Gastrocnemius medialis (tissue), 4 donors: ENCODE measurements around the gene PATJ.

ENCODE experiments used
- CTCF ChIP-seq, 5 experiments: fragments of 450-650 bp in 3 of 5; fragments of 200-600 bp in 2 of 5; sonication (generic) in 2 of 5; IDR thresholded peaks in 4 of 5; conservative IDR thresholded peaks in 1 of 5; 1 replicate in 4 of 5; 2 replicates in 1 of 5; pipeline ENCODE4 v1.5.1; 2016 to 2019; ENCODE audit warnings: antibody characterized with exemption in 5 of 5, mild to moderate bottlenecking in 3 of 5, moderate library complexity in 3 of 5
- POLR2A ChIP-seq, 2 donors: fragments of 450-650 bp; IDR thresholded peaks; one replicate each; pipeline ENCODE4 v1.6.1; 2017; ENCODE audit warnings: antibody characterized with exemption in 2 of 2, mild to moderate bottlenecking in 2 of 2, moderate library complexity in 2 of 2

GRCh38 chr1:61968869-61969268, 226.6 kb downstream of the PATJ start:
- TF ChIP-seq CTCF (IDR thresholded peaks at IDR 0.05 in 4 of 5, conservative IDR thresholded peaks at IDR 0.05 in 1 of 5) (no peak), POLR2A (IDR thresholded peaks at IDR 0.05) (no peak)
